H7 (cell line): Measurements from ENCODE around the gene PCDH17. TPM values are rescaled to one million over a fixed set of nuclear protein-coding genes. Genes with fewer than 3 reads are reported as not detected.

ENCODE experiments used
- DNase-seq: peaks from one replicate; pipeline ENCODE4 v3.0.0; 2012
- H3K27me3 ChIP-seq: 2 replicates; pipeline ENCODE4 v1.6.0; 2011; ENCODE audit warnings: mild to moderate bottlenecking, low read length; ENCODE audit not compliant: control insufficient read depth, insufficient read depth
- H3K36me3 ChIP-seq: replicated peaks from 2 replicates; pipeline ENCODE4 v1.5.1; 2011; ENCODE audit warnings: low read length; ENCODE audit not compliant: control insufficient read depth, insufficient read depth
- H3K4me3 ChIP-seq: 2 replicates; pipeline ENCODE4 v1.5.1; 2011; ENCODE audit warnings: low read depth, mild to moderate bottlenecking, control low read depth, low read length, moderate library complexity; ENCODE audit not compliant: insufficient read depth
- total RNA-seq: library from RNA; depleted of rRNA; stranded (reverse); fragments of >200 nt; shearing (Covaris generic); gene quantifications from 2 replicates; pipeline ENCODE4 v1.2.3, GENCODE V29; 2014

PCDH17 gene
- total RNA-seq, 1 experiment from 2014 or later: 0.24 TPM

- H3K36me3 ChIP-seq: no peaks in the 10 kb centered on the region
- H3K27me3 ChIP-seq: peaks cover 85% of the 10 kb centered on the region
- DNase-seq: peak; percentile 67
- peak overlapping the region; percentile 52 for H3K4me3 ChIP-seq
Measured at GRCh38 chr13:57632276-57633140, 964 bp downstream of the PCDH17 start.

- Histone ChIP-seq H3K36me3 (no peaks in the 10 kb centered on the region), H3K27me3 (peaks cover 78% of the 10 kb centered on the region), H3K4me3 (peak overlapping the region; percentile 52)
- DNase-seq: peak; percentile 88
Measured at GRCh38 chr13:57633141-57633949, 1.8 kb downstream of the PCDH17 start.

- Histone ChIP-seq H3K4me3 (peak overlapping the region; percentile 27), H3K27me3 (peaks cover 70% of the 10 kb centered on the region), H3K36me3 (no peaks in the 10 kb centered on the region)
- DNase-seq: peak; percentile 48
Measured at GRCh38 chr13:57633950-57634838, 2.6 kb downstream of the PCDH17 start.

- DNase-seq: peak; percentile 33
- Histone ChIP-seq H3K27me3 (peaks cover 66% of the 10 kb centered on the region), H3K36me3 (no peaks in the 10 kb centered on the region), H3K4me3 (peak overlapping the region; percentile 12; the same call in 1 of the 2 replicates)
Measured at GRCh38 chr13:57634839-57635165, 3.3 kb downstream of the PCDH17 start.

- no peaks in the 10 kb centered on the region for H3K36me3 ChIP-seq
- DNase-seq: no peak
- H3K4me3 ChIP-seq: no peak overlapping the region
- peaks cover 59% of the 10 kb centered on the region for H3K27me3 ChIP-seq
Measured at GRCh38 chr13:57635541-57636085, 4.1 kb downstream of the PCDH17 start.

GRCh38 chr13:57636816-57637215 lies 5.3 kb downstream of the PCDH17 start:
- Histone ChIP-seq H3K36me3 (no peaks in the 10 kb centered on the region), H3K4me3 (no peak overlapping the region), H3K27me3 (peaks cover 47% of the 10 kb centered on the region)
- DNase-seq: no peak

GRCh38 chr13:57637515-57637914 lies 6.0 kb downstream of the PCDH17 start:
- Histone ChIP-seq H3K36me3 (no peaks in the 10 kb centered on the region), H3K4me3 (no peak overlapping the region), H3K27me3 (peaks cover 40% of the 10 kb centered on the region)
- no peak for DNase-seq

- H3K4me3 ChIP-seq: no peak overlapping the region
- H3K36me3 ChIP-seq: no peaks in the 10 kb centered on the region
- no peak for DNase-seq
- peaks cover 32% of the 10 kb centered on the region for H3K27me3 ChIP-seq
Measured at GRCh38 chr13:57638186-57638890, 6.8 kb downstream of the PCDH17 start.

GRCh38 chr13:57640607-57641006 lies 9.1 kb downstream of the PCDH17 start:
- no peak for DNase-seq
- no peaks in the 10 kb centered on the region for H3K36me3 ChIP-seq
- H3K27me3 ChIP-seq: peaks cover 10% of the 10 kb centered on the region
- no peak overlapping the region for H3K4me3 ChIP-seq

- no peaks in the 10 kb centered on the region for H3K36me3 ChIP-seq
- DNase-seq: no peak
- peaks cover 5% of the 10 kb centered on the region for H3K27me3 ChIP-seq
- no peak overlapping the region for H3K4me3 ChIP-seq
Measured at GRCh38 chr13:57641051-57641450, 9.5 kb downstream of the PCDH17 start.

GRCh38 chr13:57644106-57644505 lies 12.6 kb downstream of the PCDH17 start:
- DNase-seq: no peak
- Histone ChIP-seq H3K27me3 (no peaks in the 10 kb centered on the region), H3K4me3 (no peak overlapping the region), H3K36me3 (no peaks in the 10 kb centered on the region)

- H3K4me3 ChIP-seq: no peak overlapping the region
Measured at GRCh38 chr13:57653229-57653989, 21.9 kb downstream of the PCDH17 start.

GRCh38 chr13:57665481-57665880 lies 33.9 kb downstream of the PCDH17 start:
- H3K27me3 ChIP-seq: no peaks in the 10 kb centered on the region
- no peak for DNase-seq

More at GRCh38 chr13:57653229-57653989, 21.9 kb downstream of the PCDH17 start:
- H3K36me3 ChIP-seq: no peaks in the 10 kb centered on the region
- H3K27me3 ChIP-seq: no peaks in the 10 kb centered on the region
- no peak for DNase-seq

More at GRCh38 chr13:57665481-57665880, 33.9 kb downstream of the PCDH17 start:
- H3K4me3 ChIP-seq: no peak overlapping the region
- no peaks in the 10 kb centered on the region for H3K36me3 ChIP-seq
